Upper lobe of right lung (tissue), 1 donor: ENCODE results near the gene OR6V1. TPM values are rescaled to one million over a fixed set of nuclear protein-coding genes. Genes with fewer than 3 reads are reported as not detected.

ENCODE experiments used
- ATAC-seq: fragments of 200-7000 bp; cut with Tn5 transposase; one replicate; pipeline ENCODE4 v1.9.1; 2020; ENCODE audit warnings: mild to moderate bottlenecking, moderate library complexity
- DNase-seq: peaks from one replicate; pipeline ENCODE4 v3.0.0-alpha.2; 2020
- H3K27ac ChIP-seq: fragments of 200-600 bp; one replicate; pipeline ENCODE4 v1.8.0; 2022
- H3K27me3 ChIP-seq: fragments of 200-600 bp; one replicate; pipeline ENCODE4 v1.8.0; 2022; ENCODE audit warnings: mild to moderate bottlenecking
- H3K36me3 ChIP-seq: fragments of 200-600 bp; one replicate; pipeline ENCODE4 v1.8.0; 2022
- H3K4me1 ChIP-seq: fragments of 200-600 bp; one replicate; pipeline ENCODE4 v1.8.0; 2022
- H3K4me3 ChIP-seq: fragments of 200-600 bp; one replicate; pipeline ENCODE4 v1.8.0; 2022; ENCODE audit warnings: mild to moderate bottlenecking
- H3K9me3 ChIP-seq: fragments of 200-600 bp; one replicate; pipeline ENCODE4 v1.8.0; 2022
- intact Hi-C: fragments of 100-400 bp; cut with DNase I; formaldehyde crosslinking; loops from one replicate; pipeline ENCODE4 v1.11.0; 2022
- total RNA-seq: library from RNA; stranded (reverse); fragmentation: NEBNext Ultra II Directional; extraction: Animal tissue kit (Norgen Biotek cat#: 25700); gene quantifications from one replicate; pipeline ENCODE4 v1.2.1, GENCODE V29; 2021
- TF ChIP-seq, protein P1 (sequence below): fragments of 200-600 bp; IDR thresholded peaks from one replicate; pipeline ENCODE4 v1.8.0; 2022; ENCODE audit warnings: antibody characterized with exemption
- donor health status: DM: no; HTN: yes; CAD: no; lungs with severe emphysema.

OR6V1 gene
- total RNA-seq, 1 donor from 2014 or later, result not detected

DNA sequence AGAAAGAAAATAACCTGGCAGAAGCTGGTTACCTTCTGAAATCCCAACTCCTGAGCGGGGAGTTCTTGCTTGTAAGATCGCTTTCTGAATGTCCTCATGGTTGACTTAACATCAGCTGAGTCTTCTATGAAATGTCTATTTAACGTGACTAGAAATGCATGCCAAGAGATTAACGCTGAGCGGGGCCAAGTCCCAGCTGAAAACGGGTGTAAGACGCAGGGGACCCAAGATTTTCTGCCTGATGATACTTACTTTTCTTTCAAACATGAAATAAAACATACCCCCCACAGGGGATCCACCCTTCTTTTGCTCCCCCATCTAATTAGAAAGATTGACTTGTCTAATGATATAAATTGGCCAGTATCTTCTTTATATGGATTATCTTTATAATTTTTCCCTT is 40.1 kb upstream of the OR6V1 start:
- ATAC-seq (no peak), DNase-seq (no peak)
- intact Hi-C loops, result no loop called here
- H3K4me3 ChIP-seq, result no peak overlapping the region
- peaks cover 10% of the 10 kb centered on the region for H3K27me3 ChIP-seq
- TF ChIP-seq, protein P1, sequence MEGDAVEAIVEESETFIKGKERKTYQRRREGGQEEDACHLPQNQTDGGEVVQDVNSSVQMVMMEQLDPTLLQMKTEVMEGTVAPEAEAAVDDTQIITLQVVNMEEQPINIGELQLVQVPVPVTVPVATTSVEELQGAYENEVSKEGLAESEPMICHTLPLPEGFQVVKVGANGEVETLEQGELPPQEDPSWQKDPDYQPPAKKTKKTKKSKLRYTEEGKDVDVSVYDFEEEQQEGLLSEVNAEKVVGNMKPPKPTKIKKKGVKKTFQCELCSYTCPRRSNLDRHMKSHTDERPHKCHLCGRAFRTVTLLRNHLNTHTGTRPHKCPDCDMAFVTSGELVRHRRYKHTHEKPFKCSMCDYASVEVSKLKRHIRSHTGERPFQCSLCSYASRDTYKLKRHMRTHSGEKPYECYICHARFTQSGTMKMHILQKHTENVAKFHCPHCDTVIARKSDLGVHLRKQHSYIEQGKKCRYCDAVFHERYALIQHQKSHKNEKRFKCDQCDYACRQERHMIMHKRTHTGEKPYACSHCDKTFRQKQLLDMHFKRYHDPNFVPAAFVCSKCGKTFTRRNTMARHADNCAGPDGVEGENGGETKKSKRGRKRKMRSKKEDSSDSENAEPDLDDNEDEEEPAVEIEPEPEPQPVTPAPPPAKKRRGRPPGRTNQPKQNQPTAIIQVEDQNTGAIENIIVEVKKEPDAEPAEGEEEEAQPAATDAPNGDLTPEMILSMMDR, result no peak
- H3K9me3 ChIP-seq, result no peaks in the 10 kb centered on the region
- H3K27ac ChIP-seq, result no peak overlapping the region
- no peaks in the 10 kb centered on the region for H3K36me3 ChIP-seq
- H3K4me1 ChIP-seq, result no peaks in the 10 kb centered on the region

DNA sequence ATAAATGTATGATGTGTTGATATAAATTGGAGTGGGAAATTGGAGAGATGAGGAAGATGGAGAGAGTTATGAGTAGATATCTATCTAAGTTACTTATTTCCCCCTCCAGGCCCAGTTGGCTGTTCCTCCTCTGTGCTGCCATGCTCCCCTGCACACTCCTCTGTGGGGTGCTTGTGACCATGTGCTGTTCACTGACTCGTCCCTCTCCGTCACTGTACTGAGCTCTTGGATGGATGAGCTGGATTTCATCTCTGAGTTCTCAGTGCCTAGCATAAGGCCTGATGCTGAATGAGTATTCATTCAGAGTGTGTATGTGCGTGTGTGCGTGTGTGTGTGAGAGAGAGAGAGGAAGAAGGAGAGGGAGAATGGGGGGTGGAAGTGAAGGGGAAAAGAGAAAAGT is 39.7 kb upstream of the OR6V1 start:
- H3K27ac ChIP-seq, result no peak overlapping the region
- TF ChIP-seq, protein P1, result no peak
- DNase-seq (no peak), ATAC-seq (no peak)
- intact Hi-C loops, result no loop called here
- no peak overlapping the region for H3K4me3 ChIP-seq
- H3K27me3 ChIP-seq, result peaks cover 8% of the 10 kb centered on the region
- no peaks in the 10 kb centered on the region for H3K4me1 ChIP-seq
- H3K36me3 ChIP-seq, result no peaks in the 10 kb centered on the region
- H3K9me3 ChIP-seq, result no peaks in the 10 kb centered on the region

DNA sequence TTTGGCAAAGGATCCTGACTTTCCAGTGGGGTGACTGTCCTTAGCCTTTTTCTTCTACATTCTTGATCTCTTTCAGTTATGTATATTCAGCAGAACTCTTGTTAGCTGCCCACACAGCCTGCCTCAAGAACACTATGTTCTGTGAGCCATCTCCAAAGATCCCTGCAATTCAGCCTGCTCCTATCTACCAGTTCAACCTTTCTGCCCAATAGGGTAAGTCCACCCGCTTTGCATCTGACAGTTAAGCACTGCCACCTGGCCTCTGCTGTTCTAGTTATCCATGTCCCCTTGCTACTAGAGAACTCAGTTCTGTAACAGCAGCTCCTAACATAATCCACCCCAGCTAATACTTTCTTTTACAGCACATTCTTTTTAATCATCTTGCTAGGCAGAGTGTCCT is 38.7 kb upstream of the OR6V1 start:
- H3K4me1 ChIP-seq, result no peaks in the 10 kb centered on the region
- intact Hi-C loops, result no loop called here
- H3K27ac ChIP-seq, result no peak overlapping the region
- ATAC-seq (peak; percentile 14), DNase-seq (no peak)
- H3K27me3 ChIP-seq, result peaks cover 1% of the 10 kb centered on the region
- no peaks in the 10 kb centered on the region for H3K9me3 ChIP-seq
- no peak overlapping the region for H3K4me3 ChIP-seq
- TF ChIP-seq, protein P1, result no peak
- no peaks in the 10 kb centered on the region for H3K36me3 ChIP-seq

DNA sequence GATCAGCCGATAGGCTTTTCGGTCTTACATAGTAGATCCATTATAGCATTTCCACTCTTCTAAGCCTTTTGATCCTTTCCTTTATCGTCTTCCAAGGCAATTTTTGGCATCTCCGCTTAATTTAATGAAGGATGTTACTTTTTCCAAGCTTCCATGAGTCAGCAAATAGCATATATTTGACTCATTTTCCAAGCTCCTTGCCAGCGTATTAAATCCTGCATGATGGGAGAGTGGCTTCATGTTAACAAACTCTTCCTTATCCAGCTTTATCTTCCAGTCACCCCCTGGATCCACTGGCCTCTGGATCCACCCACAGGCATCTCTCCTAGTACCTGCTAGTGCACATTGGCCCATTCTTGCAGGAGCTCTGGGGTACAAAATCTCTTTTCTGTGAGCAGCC is 38.2 kb upstream of the OR6V1 start:
- no peak for ATAC-seq
- Histone ChIP-seq H3K4me1 (no peaks in the 10 kb centered on the region), H3K4me3 (no peak overlapping the region), H3K27me3 (no peaks in the 10 kb centered on the region), H3K27ac (no peak overlapping the region), H3K9me3 (no peaks in the 10 kb centered on the region), H3K36me3 (no peaks in the 10 kb centered on the region)
- intact Hi-C loops, result no loop called here
- TF ChIP-seq, protein P1, result no peak
- no peak for DNase-seq

DNA sequence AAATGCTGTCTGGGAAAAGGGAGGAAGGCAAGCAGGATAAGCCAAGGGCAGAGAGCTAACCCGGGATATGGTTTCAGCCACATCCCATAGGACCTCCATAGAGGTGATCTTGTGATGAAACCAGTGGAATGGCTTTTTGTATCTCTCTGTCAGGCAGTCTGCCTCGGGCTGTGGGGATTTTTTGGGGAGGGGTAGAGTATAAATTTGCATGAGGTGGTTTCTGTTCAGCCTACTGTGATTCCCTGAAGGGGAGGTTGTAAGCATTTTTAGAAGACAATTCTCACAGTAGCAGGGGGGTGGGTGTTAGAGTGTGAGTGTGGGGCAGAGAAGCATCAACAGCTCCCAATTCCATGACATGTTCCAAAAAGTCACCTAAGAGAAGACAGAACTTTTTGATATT is 37.1 kb upstream of the OR6V1 start:
- ATAC-seq, result no peak

More for the DNA sequence above, 37.1 kb upstream of the OR6V1 start:
- H3K36me3 ChIP-seq, result no peaks in the 10 kb centered on the region
- intact Hi-C loops, result no loop called here
- no peaks in the 10 kb centered on the region for H3K9me3 ChIP-seq
- H3K4me1 ChIP-seq, result no peaks in the 10 kb centered on the region
- H3K27me3 ChIP-seq, result no peaks in the 10 kb centered on the region
- TF ChIP-seq, protein P1, result no peak
- H3K27ac ChIP-seq, result no peak overlapping the region
- H3K4me3 ChIP-seq, result no peak overlapping the region
- DNase-seq, result no peak
